Liver (tissue), 9 donors: ENCODE data around the gene MCU. TPM values are rescaled to one million over a fixed set of nuclear protein-coding genes. Genes with fewer than 3 reads are reported as not detected.

Experiments used
- DNase-seq: peaks from one replicate; pipeline ENCODE4 v3.0.0-alpha.2; 2017; ENCODE audit warnings: low spot score
- H3K27ac ChIP-seq, 2 donors: one replicate each; pipeline ENCODE4 v1.7.0; 2013; ENCODE audit warnings: inconsistent platforms in 2 of 2, low read length in 2 of 2, control low read depth in 1 of 2, low read depth in 1 of 2, mild to moderate bottlenecking in 1 of 2
- H3K27me3 ChIP-seq, 4 donors: one replicate each; pipeline versions ENCODE4 v1.6.1 to v1.7.0; 2013; ENCODE audit warnings: low read length in 3 of 4, inconsistent platforms in 1 of 4, mild to moderate bottlenecking in 1 of 4, moderate library complexity in 1 of 4; ENCODE audit not compliant: control insufficient read depth in 4 of 4, insufficient read depth in 4 of 4
- H3K36me3 ChIP-seq, 4 donors: one replicate each; pipeline versions ENCODE4 v1.6.1 to v1.7.0; 2013; ENCODE audit warnings: low read length in 3 of 4, mild to moderate bottlenecking in 3 of 4, low read depth in 1 of 4, moderate library complexity in 1 of 4; ENCODE audit not compliant: control insufficient read depth in 4 of 4, insufficient read depth in 3 of 4
- H3K4me1 ChIP-seq, 4 donors: one replicate each; pipeline versions ENCODE4 v1.6.1 to v1.7.0; 2013; ENCODE audit warnings: low read length in 3 of 4, mild to moderate bottlenecking in 3 of 4, moderate library complexity in 1 of 4; ENCODE audit not compliant: control insufficient read depth in 4 of 4, insufficient read depth in 4 of 4
- H3K4me3 ChIP-seq, 3 donors: one replicate each; pipeline versions ENCODE4 v1.6.1 to v1.7.0; 2013; ENCODE audit warnings: low read length in 3 of 3, control low read depth in 1 of 3, low read depth in 1 of 3, mild to moderate bottlenecking in 1 of 3
- H3K9ac ChIP-seq, 2 donors: one replicate each; pipeline ENCODE4 v1.7.0; 2013; ENCODE audit warnings: low read length in 2 of 2, mild to moderate bottlenecking in 2 of 2, moderate library complexity in 2 of 2, control low read depth in 1 of 2, low read depth in 1 of 2
- H3K9me3 ChIP-seq, 4 donors: one replicate each; pipeline versions ENCODE4 v1.6.1 to v1.7.0; 2013; ENCODE audit warnings: low read length in 3 of 4; ENCODE audit not compliant: control insufficient read depth in 4 of 4
- ATF3 ChIP-seq: IDR thresholded peaks from 2 replicates; pipeline ENCODE4 v1.6.1; 2016; ENCODE audit warnings: antibody characterized with exemption
- CTCF ChIP-seq: fragments of 150-350 bp; IDR thresholded peaks from 2 replicates; pipeline ENCODE4 v1.5.1; 2017; ENCODE audit warnings: improper control_type of control experiment, low read depth, low read length; ENCODE audit not compliant: missing input control
- EGR1 ChIP-seq, 2 donors: IDR thresholded peaks; 2 replicates each; pipeline ENCODE4 v1.6.1; 2016 to 2018; ENCODE audit warnings: antibody characterized with exemption in 2 of 2, low read depth in 2 of 2
- FOXA1 ChIP-seq: IDR thresholded peaks from 2 replicates; pipeline ENCODE4 v1.6.1; 2016; ENCODE audit warnings: antibody characterized with exemption
- GABPA ChIP-seq, 2 donors: IDR thresholded peaks in 1 of 2; conservative IDR thresholded peaks in 1 of 2; 2 replicates each; pipeline ENCODE4 v1.6.1; 2016; ENCODE audit warnings: antibody characterized with exemption in 2 of 2, mild to moderate bottlenecking in 1 of 2, moderate library complexity in 1 of 2
- HNF4A ChIP-seq, 2 donors: conservative IDR thresholded peaks; 2 replicates each; pipeline ENCODE4 v1.6.1; 2016; ENCODE audit warnings: antibody characterized with exemption in 2 of 2, mild to moderate bottlenecking in 2 of 2
- HNF4G ChIP-seq: IDR thresholded peaks from 2 replicates; pipeline ENCODE4 v1.6.1; 2016; ENCODE audit warnings: antibody characterized with exemption
- JUND ChIP-seq, 2 donors: IDR thresholded peaks; 2 replicates each; pipeline ENCODE4 v1.6.1; 2016; ENCODE audit warnings: antibody characterized with exemption in 2 of 2
- MAX ChIP-seq: IDR thresholded peaks from 2 replicates; pipeline ENCODE4 v1.6.1; 2016; ENCODE audit warnings: antibody characterized with exemption
- NR2F2 ChIP-seq: IDR thresholded peaks from 2 replicates; pipeline ENCODE4 v1.6.1; 2016; ENCODE audit warnings: antibody characterized with exemption
- REST ChIP-seq: IDR thresholded peaks from 2 replicates; pipeline ENCODE4 v1.6.1; 2016; ENCODE audit warnings: antibody characterized with exemption, mild to moderate bottlenecking
- RXRA ChIP-seq, 2 donors: IDR thresholded peaks; 2 replicates each; pipeline ENCODE4 v1.6.1; 2017 to 2018; ENCODE audit warnings: antibody characterized with exemption in 2 of 2, mild to moderate bottlenecking in 1 of 2
- SP1 ChIP-seq: IDR thresholded peaks from 2 replicates; pipeline ENCODE4 v1.6.1; 2018; ENCODE audit warnings: antibody characterized with exemption, mild to moderate bottlenecking
- TAF1 ChIP-seq: conservative IDR thresholded peaks from 2 replicates; pipeline ENCODE4 v1.6.1; 2016; ENCODE audit warnings: antibody characterized with exemption, mild to moderate bottlenecking
- YY1 ChIP-seq: IDR thresholded peaks from 2 replicates; pipeline ENCODE4 v1.6.1; 2016; ENCODE audit warnings: antibody characterized with exemption, mild to moderate bottlenecking
- ZBTB33 ChIP-seq: IDR thresholded peaks from 2 replicates; pipeline ENCODE4 v1.6.1; 2016; ENCODE audit warnings: antibody characterized with exemption
- WGBS: extraction: QIAGEN DNeasy Blood & Tissue Kit; methylation state at CpG from one replicate; pipeline ENCODE4 v1.1.7; 2013; 5-methylcytosine and 5-hydroxymethylcytosine counted together
- polyA plus RNA-seq, 2 donors: library from polyadenylated mRNA; stranded (reverse) in 1 of 2; unstranded in 1 of 2; fragments of 200-250 nt in 1 of 2; fragments of >200 nt in 1 of 2; fragmentation: Nextera tagmentation in 1 of 2; extraction: Ambion mirVana in 1 of 2; gene quantifications; one replicate each; pipeline versions ENCODE4 v1.2.1 to v1.2.3, GENCODE V29; 2013 to 2015
- total RNA-seq, 2 donors: library from RNA; depleted of rRNA; stranded (reverse); fragments of >200 nt; gene quantifications; one replicate each; pipeline ENCODE4 v1.2.3, GENCODE V29; 2014
- donor health status: healthy.
- donor health status: healthy.
- donor health status: healthy.
- donor health status: healthy.
- donor health status: healthy.

The MCU gene
- total and polyA plus RNA-seq, 4 donors: 6.4 to 13.0 (median 8.8) TPM

GRCh38 chr10:72911758-72912157 lies 219.8 kb downstream of the MCU start:
- Histone ChIP-seq H3K4me1 (no peaks in the 10 kb centered on the region), H3K36me3 (no peaks in the 10 kb centered on the region), H3K4me3 (no peak overlapping the region), H3K27ac (no peak overlapping the region), H3K27me3 (no peaks in the 10 kb centered on the region), H3K9me3 (no peaks in the 10 kb centered on the region), H3K9ac (no peak overlapping the region)
- TF ChIP-seq FOXA1 (no peak), HNF4A (conservative IDR thresholded peaks at IDR 0.05) (no peak), ATF3 (no peak), HNF4G (no peak), GABPA (IDR thresholded peaks at IDR 0.05 in 1 of 2, conservative IDR thresholded peaks at IDR 0.05 in 1 of 2) (no peak), MAX (no peak), ZBTB33 (no peak), YY1 (no peak), SP1 (no peak), REST (no peak), JUND (IDR thresholded peaks at IDR 0.05) (no peak), NR2F2 (no peak), CTCF (no peak), EGR1 (IDR thresholded peaks at IDR 0.05; ENCODE audit: low read depth in 2 of 2) (no peak), RXRA (IDR thresholded peaks at IDR 0.05) (no peak), TAF1 (no peak)
- 93% methylated on average over 2 of the region's 2 CpGs for WGBS
- no peak for DNase-seq

GRCh38 chr10:72912736-72913135 lies 220.8 kb downstream of the MCU start:
- Histone ChIP-seq H3K9me3 (no peaks in the 10 kb centered on the region), H3K4me1 (no peaks in the 10 kb centered on the region), H3K36me3 (no peaks in the 10 kb centered on the region), H3K27ac (no peak overlapping the region), H3K27me3 (no peaks in the 10 kb centered on the region), H3K9ac (no peak overlapping the region), H3K4me3 (no peak overlapping the region)
- 90% methylated on average over 4 of the region's 4 CpGs for WGBS
- no peak for TF ChIP-seq NR2F2
- DNase-seq: no peak
